HG03520 (cell line): ENCODE measurements around the gene KNDC1.

Experiments used
- ATAC-seq: cut with Tn5 transposase; IDR thresholded peaks from one replicate; pipeline ENCODE4 v1.9.1; 2021; ENCODE audit warnings: mild to moderate bottlenecking, moderate library complexity; ENCODE audit not compliant: unreplicated experiment

KNDC1 gene

GRCh38 chr10:133189726-133190125 is 29.7 kb downstream of the KNDC1 start:
- no peak for ATAC-seq

GRCh38 chr10:133190225-133190624 is 30.2 kb downstream of the KNDC1 start:
- ATAC-seq = no peak

GRCh38 chr10:133191651-133192050 is 31.6 kb downstream of the KNDC1 start:
- ATAC-seq = no peak

GRCh38 chr10:133194151-133194550 is 34.1 kb downstream of the KNDC1 start:
- no peak for ATAC-seq

GRCh38 chr10:133195096-133195495 is 35.1 kb downstream of the KNDC1 start:
- ATAC-seq = no peak

GRCh38 chr10:133195611-133196010 is 35.6 kb downstream of the KNDC1 start:
- no peak for ATAC-seq

GRCh38 chr10:133196221-133196915 is 36.3 kb downstream of the KNDC1 start:
- ATAC-seq = no peak

GRCh38 chr10:133196936-133197758 is 37.1 kb downstream of the KNDC1 start:
- ATAC-seq = no peak

GRCh38 chr10:133197786-133198185 is 37.8 kb downstream of the KNDC1 start:
- ATAC-seq = no peak

GRCh38 chr10:133198206-133198605 is 38.2 kb downstream of the KNDC1 start:
- ATAC-seq = no peak

- ATAC-seq = no peak
These were observed 38.8 kb downstream of the KNDC1 start for GRCh38 chr10:133198621-133199487.

GRCh38 chr10:133199488-133199885 is 39.5 kb downstream of the KNDC1 start:
- ATAC-seq = no peak

- no peak for ATAC-seq
These were observed 40.1 kb downstream of the KNDC1 start for GRCh38 chr10:133199992-133200611.

GRCh38 chr10:133200621-133201031 is 40.6 kb downstream of the KNDC1 start:
- ATAC-seq = no peak

- no peak for ATAC-seq
These were observed 41.3 kb downstream of the KNDC1 start for GRCh38 chr10:133201151-133201947.

GRCh38 chr10:133201948-133202725 is 42.1 kb downstream of the KNDC1 start:
- no peak for ATAC-seq

GRCh38 chr10:133202778-133203651 is 43.0 kb downstream of the KNDC1 start:
- no peak for ATAC-seq

GRCh38 chr10:133203652-133204195 is 43.7 kb downstream of the KNDC1 start:
- ATAC-seq = no peak
